ENCODE measurements around the gene USP6NL.

USP6NL gene

DNA sequence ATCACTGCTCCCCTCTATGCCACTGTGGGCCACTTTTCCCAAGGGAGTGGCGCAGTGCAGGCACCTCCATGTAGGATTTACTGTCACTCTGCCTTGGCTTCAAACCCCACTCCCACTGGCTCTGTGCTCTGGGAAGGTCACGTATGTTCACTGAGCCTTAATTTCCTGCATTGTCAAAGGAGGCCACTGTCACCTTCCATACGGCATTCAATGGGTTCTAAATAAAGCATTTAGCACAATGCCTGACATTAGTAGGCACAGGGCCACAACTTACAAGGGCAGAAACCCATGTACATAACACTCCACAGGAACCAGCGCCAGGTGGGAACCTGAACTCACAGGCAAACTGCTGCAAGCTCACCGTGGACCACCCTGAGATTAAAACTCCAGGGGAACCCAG, 196.4 kb downstream of the USP6NL start:
- DNase-seq (ENCODE audit: low spot score), result no peak

DNA sequence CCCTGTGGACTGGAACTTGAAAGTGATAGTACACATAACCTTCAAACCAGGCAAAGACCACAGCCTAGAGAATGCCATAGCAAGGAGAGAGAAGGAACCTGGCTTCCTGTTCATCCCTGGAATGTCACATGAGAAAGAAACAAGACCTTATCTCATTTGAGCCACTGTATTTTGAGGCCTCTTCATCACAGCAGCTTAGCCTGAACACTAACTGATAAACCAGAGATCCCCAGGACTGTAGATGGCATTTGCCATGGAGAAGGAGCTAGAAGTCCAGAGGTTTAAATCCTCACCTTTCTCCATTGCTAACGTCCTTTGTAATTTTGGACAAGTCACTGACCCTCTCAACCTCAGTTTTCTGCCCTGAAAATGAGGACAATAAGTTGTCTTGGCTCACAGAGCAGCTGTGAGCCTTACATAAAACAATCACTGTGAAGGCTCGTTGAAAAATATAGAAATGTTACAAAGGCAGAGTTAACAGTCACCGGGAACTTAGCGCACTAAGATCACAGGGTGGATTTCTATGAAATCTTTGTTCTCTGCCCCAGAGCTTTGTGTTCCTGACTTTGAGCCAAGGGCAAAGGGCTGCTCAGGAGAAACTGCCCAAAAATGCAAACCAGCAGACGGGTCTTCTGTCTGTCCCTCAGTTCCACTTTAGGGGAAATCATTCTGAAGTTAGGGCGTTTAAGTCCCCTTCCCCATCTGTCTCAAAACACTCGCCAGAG, 197.0 kb downstream of the USP6NL start:
- no peak for DNase-seq (ENCODE audit: low spot score)

DNA sequence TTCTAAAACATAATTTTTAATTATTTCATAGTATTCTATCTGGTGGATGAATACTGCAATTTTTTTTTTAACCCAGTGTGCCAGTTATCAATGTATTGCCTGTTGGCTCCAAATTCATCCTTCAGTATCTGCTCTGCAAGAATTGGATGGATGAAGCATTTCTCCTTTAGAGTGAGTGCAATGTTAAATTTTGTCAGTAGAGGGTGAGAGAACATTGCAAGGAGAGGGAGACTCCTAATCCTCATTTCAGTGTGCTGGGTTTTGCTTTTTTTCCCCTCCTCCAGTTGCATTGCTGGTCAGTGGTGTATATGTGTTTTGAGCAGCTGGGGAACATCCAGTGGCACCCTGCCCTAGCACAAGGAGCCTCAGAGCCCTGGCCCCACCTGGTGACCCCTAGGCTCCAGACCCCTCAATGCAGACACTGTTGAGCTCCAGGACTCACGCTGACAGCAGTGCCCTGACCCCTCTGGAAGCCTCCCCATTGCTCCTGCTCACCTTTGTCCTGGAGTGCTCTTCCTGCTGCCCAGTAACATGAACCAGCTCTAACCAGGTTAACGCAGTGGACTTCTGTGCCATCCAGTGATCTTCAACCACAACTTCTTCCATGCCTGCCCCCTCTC, 199.4 kb downstream of the USP6NL start:
- no peak for DNase-seq (ENCODE audit: low spot score)

GRCh38 chr10:11409357-11409756, 202.1 kb downstream of the USP6NL start:
- no peak for DNase-seq (ENCODE audit: low spot score)

DNA sequence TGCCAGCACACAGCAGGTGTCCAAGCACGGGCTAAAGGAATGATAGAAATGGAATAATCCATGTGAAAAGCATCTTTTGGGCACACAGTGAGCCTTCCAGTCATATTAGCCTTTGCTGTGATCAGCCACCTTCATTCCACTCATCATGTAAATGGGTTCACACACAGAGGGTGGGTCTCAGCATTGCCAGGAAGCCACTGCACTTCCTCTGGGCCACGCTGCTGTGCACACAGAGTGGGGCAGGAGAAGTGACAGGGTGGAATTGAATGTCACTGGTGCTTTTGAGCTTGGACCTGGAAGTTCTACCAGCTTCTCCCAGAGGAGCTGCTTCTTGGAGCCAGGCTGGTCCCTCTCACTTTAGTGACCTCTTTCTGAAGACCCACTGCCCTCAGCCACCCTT, 203.5 kb downstream of the USP6NL start:
- DNase-seq (ENCODE audit: low spot score), result no peak

DNA sequence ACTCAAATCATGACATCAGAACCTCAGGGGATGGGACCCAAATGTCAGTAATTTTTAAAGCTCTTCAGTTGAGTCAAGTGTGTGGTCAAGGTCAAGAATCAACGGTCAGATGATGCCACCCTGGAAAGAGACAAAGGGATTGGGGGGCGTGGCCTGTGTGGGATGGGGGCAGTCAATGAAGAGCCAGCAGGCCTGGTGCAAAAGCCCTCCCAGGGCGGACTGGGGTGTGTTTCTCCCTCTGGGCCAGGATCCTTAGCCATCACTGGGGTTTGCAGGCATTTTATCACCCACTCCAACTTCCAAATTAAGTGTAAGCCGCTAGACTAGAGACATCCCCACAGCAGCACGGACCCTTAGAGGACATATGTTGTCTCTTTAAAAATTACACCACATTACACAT, 204.7 kb downstream of the USP6NL start:
- DNase-seq (ENCODE audit: low spot score), result no peak

DNA sequence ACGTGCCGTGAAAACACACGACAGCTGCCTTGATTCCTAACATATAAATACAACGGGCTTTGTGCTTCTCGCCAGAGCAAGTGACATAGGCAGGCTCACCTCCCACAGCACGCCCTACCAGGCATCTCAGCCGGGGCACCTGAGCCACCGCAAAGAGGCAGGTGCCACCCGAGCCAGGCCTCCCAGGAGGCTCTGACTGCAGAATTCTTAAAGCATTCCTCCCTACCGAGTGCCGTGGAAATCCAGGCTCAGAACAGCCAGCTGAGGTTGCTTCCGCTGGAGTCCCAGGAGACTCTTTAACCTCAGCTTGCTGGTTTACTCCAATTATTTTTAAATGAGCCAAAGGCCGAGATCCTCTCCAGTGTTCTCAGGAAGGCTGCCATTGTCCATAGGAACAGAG, 206.5 kb downstream of the USP6NL start:
- DNase-seq (ENCODE audit: low spot score), result no peak

Measured in AG08396 (cell line).